HepG2 (cell line): ENCODE results near the gene LARP4. TPM values are rescaled to one million over a fixed set of nuclear protein-coding genes. Genes with fewer than 3 reads are reported as not detected.

Source experiments
- ARNTL ChIP-seq: sonication (generic); formaldehyde crosslinking; IDR thresholded peaks from 2 replicates; pipeline ENCODE4 v1.4.0; 2020; ENCODE audit warnings: mild to moderate bottlenecking, missing genetic modification reagents
- ATAD3A ChIP-seq: sonication (generic); formaldehyde crosslinking; IDR thresholded peaks from 2 replicates; pipeline ENCODE4 v1.4.0; 2020; ENCODE audit warnings: missing genetic modification reagents
- ATF7 ChIP-seq, 2 experiments: fragments of 450-650 bp in 1 of 2; sonication (generic) in 1 of 2; formaldehyde crosslinking in 1 of 2; IDR thresholded peaks; 2 replicates each; pipeline versions ENCODE4 v1.4.0 to v1.6.1; 2016 to 2020; ENCODE audit warnings: antibody characterized with exemption in 1 of 2, mild to moderate bottlenecking in 1 of 2, missing genetic modification reagents in 1 of 2
- BCL6 ChIP-seq: IDR thresholded peaks from 2 replicates; pipeline ENCODE4 v1.6.1; 2016; ENCODE audit warnings: missing genetic modification reagents, missing compliant biosample characterization
- CREB1 ChIP-seq, 2 experiments: fragments of 450-650 bp in 1 of 2; IDR thresholded peaks; 2 replicates each; pipeline ENCODE4 v1.6.1; 2016 to 2017; ENCODE audit warnings: control low read depth in 1 of 2, mild to moderate bottlenecking in 1 of 2, missing compliant biosample characterization in 1 of 2, missing genetic modification characterization in 1 of 2
- ETV5 ChIP-seq: IDR thresholded peaks from 2 replicates; pipeline ENCODE4 v1.6.1; 2018; ENCODE audit warnings: missing biosample characterization, missing genetic modification reagents, inconsistent platforms, borderline replicate concordance
- FOXK1 ChIP-seq: sonication (generic); formaldehyde crosslinking; IDR thresholded peaks from 2 replicates; pipeline ENCODE4 v1.4.0; 2020; ENCODE audit warnings: low read depth, missing genetic modification reagents, borderline replicate concordance
- GATA4 ChIP-seq: sonication (generic); IDR thresholded peaks from 2 replicates; pipeline ENCODE4 v1.6.1; 2016; ENCODE audit warnings: antibody characterized with exemption, low read depth, borderline replicate concordance
- GATAD2A ChIP-seq: IDR thresholded peaks from 2 replicates; pipeline ENCODE4 v1.6.1; 2016
- GMEB1 ChIP-seq: sonication (generic); formaldehyde crosslinking; IDR thresholded peaks from 2 replicates; pipeline ENCODE4 v1.5.1; 2020; ENCODE audit warnings: missing genetic modification reagents, mild to moderate bottlenecking, borderline replicate concordance
- IKZF5 ChIP-seq: IDR thresholded peaks from 2 replicates; pipeline ENCODE4 v1.6.1; 2018; ENCODE audit warnings: missing genetic modification reagents, mild to moderate bottlenecking, missing compliant biosample characterization
- KLF6 ChIP-seq: IDR thresholded peaks from 2 replicates; pipeline ENCODE4 v1.8.0; 2016; ENCODE audit warnings: missing biosample characterization, missing genetic modification reagents
- MEF2D ChIP-seq: sonication (generic); formaldehyde crosslinking; IDR thresholded peaks from 2 replicates; pipeline ENCODE4 v1.5.1; 2020; ENCODE audit warnings: mild to moderate bottlenecking, missing genetic modification reagents
- MXI1 ChIP-seq: IDR thresholded peaks from 3 replicates; pipeline ENCODE4 v1.6.1; 2012; ENCODE audit warnings: low read depth, low read length, inconsistent platforms, borderline replicate concordance
- NONO ChIP-seq, 2 experiments: fragments of 450-650 bp in 1 of 2; sonication (generic) in 1 of 2; formaldehyde crosslinking in 1 of 2; IDR thresholded peaks in 1 of 2; conservative IDR thresholded peaks in 1 of 2; 2 replicates each; pipeline versions ENCODE4 v1.6.1 to v1.8.0; 2017 to 2022; ENCODE audit warnings: mild to moderate bottlenecking in 1 of 2, missing genetic modification reagents in 1 of 2, moderate library complexity in 1 of 2
- SOX13 ChIP-seq, 3 experiments: fragments of 450-650 bp in 1 of 3; sonication (generic) in 1 of 3; formaldehyde crosslinking in 1 of 3; IDR thresholded peaks in 2 of 3; conservative IDR thresholded peaks in 1 of 3; 2 replicates each; pipeline versions ENCODE4 v1.5.0 to v1.6.1; 2016 to 2020; ENCODE audit warnings: antibody characterized with exemption in 1 of 3, mild to moderate bottlenecking in 1 of 3, missing compliant biosample characterization in 1 of 3, missing genetic modification reagents in 1 of 3, moderate library complexity in 1 of 3
- THAP11 ChIP-seq: IDR thresholded peaks from 2 replicates; pipeline ENCODE4 v1.6.1; 2016; ENCODE audit warnings: missing biosample characterization, missing genetic modification reagents
- ZBTB7B ChIP-seq: sonication (generic); formaldehyde crosslinking; IDR thresholded peaks from 2 replicates; pipeline ENCODE4 v1.4.0; 2020; ENCODE audit warnings: missing genetic modification reagents
- ZNF20 ChIP-seq: sonication (generic); formaldehyde crosslinking; IDR thresholded peaks from 2 replicates; pipeline ENCODE4 v1.4.0; 2020; ENCODE audit warnings: mild to moderate bottlenecking, moderate library complexity, missing genetic modification reagents
- ZNF367 ChIP-seq: sonication (generic); formaldehyde crosslinking; IDR thresholded peaks from 2 replicates; pipeline ENCODE4 v1.4.0; 2020; ENCODE audit warnings: missing genetic modification reagents, borderline replicate concordance
- ZNF431 ChIP-seq: sonication (generic); formaldehyde crosslinking; IDR thresholded peaks from 2 replicates; pipeline ENCODE4 v1.9.0; 2022; ENCODE audit warnings: missing genetic modification reagents, low read depth, mild to moderate bottlenecking, borderline replicate concordance
- ZNF432 ChIP-seq: sonication (generic); formaldehyde crosslinking; IDR thresholded peaks from 2 replicates; pipeline ENCODE4 v1.5.0; 2020; ENCODE audit warnings: missing genetic modification reagents, mild to moderate bottlenecking, borderline replicate concordance
- ZNF7 ChIP-seq: IDR thresholded peaks from 2 replicates; pipeline ENCODE4 v1.6.1; 2016; ENCODE audit warnings: missing biosample characterization, missing genetic modification reagents
- ZSCAN20 ChIP-seq: sonication (generic); formaldehyde crosslinking; IDR thresholded peaks from 2 replicates; pipeline ENCODE4 v1.4.0; 2020; ENCODE audit warnings: missing genetic modification reagents, mild to moderate bottlenecking, borderline replicate concordance
- polyA plus RNA-seq, 8 experiments: library from polyadenylated mRNA; depleted of rRNA in 3 of 8; stranded (reverse) in 7 of 8; unstranded in 1 of 8; fragments of >200 nt; fragmentation: Illumina TruSeq in 4 of 8; extraction: Trizol in 4 of 8; gene quantifications; 2 replicates each; pipeline versions ENCODE4 v1.2.1 to v1.2.3, GENCODE V29; 2011 to 2016; ENCODE audit warnings: low read depth in 4 of 8, missing spikeins in 1 of 8, mixed read lengths in 1 of 8; ENCODE audit not compliant: insufficient read depth in 1 of 8
- total RNA-seq, 5 experiments: library from RNA; depleted of rRNA; stranded (reverse); fragments of >200 nt; fragmentation: Illumina TruSeq; extraction: Trizol; gene quantifications; 2 replicates each; pipeline ENCODE4 v1.2.3, GENCODE V29; 2016; ENCODE audit warnings: low read depth in 1 of 5

LARP4 gene
- total and polyA plus RNA-seq, 2 of the 13 experiments (the other 11 are each of a cell fraction or from before 2014, with no cell fraction given) = 16.4 to 42.7 TPM

GRCh38 chr12:50508970-50509663 is 108.4 kb downstream of the LARP4 start (continued):
- no peak for TF ChIP-seq NONO (IDR thresholded peaks at IDR 0.05)
- peak; percentile 39; the same call in 1 of the 2 replicates for TF ChIP-seq NONO (CRISPR knock-in tag; conservative IDR thresholded peaks at IDR 0.05)
- TF ChIP-seq FOXK1 (CRISPR knock-in tag) = peak; percentile 54; the same call in 1 of the 2 replicates
- peak; percentile 15; the same call in 1 of the 2 replicates for TF ChIP-seq GMEB1 (CRISPR knock-in tag)
- TF ChIP-seq ETV5 (CRISPR knock-in tag) = peak; percentile 89
- no peak for TF ChIP-seq ZNF367 (CRISPR knock-in tag)
- no peak for TF ChIP-seq ATAD3A
- no peak for TF ChIP-seq ZSCAN20
- no peak for TF ChIP-seq THAP11 (CRISPR knock-in tag)
- TF ChIP-seq MEF2D (CRISPR knock-in tag) = peak; percentile 35; the same call in 1 of the 2 replicates
- peak; percentile 86 for TF ChIP-seq GATAD2A (CRISPR knock-in tag)
- TF ChIP-seq SOX13 (IDR thresholded peaks at IDR 0.05) = no peak
- peak in 1 of 2 experiments; percentile 82; a peak in 2 of 4 replicates for TF ChIP-seq SOX13 (CRISPR knock-in tag; conservative IDR thresholded peaks at IDR 0.05 in 1 of 2, IDR thresholded peaks at IDR 0.05 in 1 of 2)
- TF ChIP-seq CREB1 (IDR thresholded peaks at IDR 0.05) = no peak
- TF ChIP-seq CREB1 (CRISPR knock-in tag; IDR thresholded peaks at IDR 0.05) = peak; percentile 41; the same call in 1 of the 2 replicates
- TF ChIP-seq BCL6 (CRISPR knock-in tag) = peak; percentile 77
- no peak for TF ChIP-seq ZNF431 (CRISPR knock-in tag)
- TF ChIP-seq MXI1 = peak; percentile 7; the same call in 1 of the 3 replicates
- TF ChIP-seq ATF7 (IDR thresholded peaks at IDR 0.05) = no peak
- no peak for TF ChIP-seq ATF7 (CRISPR knock-in tag; IDR thresholded peaks at IDR 0.05)
- TF ChIP-seq IKZF5 = peak; percentile 52; the same call in 1 of the 2 replicates
- TF ChIP-seq KLF6 (CRISPR knock-in tag) = peak; percentile 56; the same call in 1 of the 2 replicates
- TF ChIP-seq ZNF7 (CRISPR knock-in tag) = no peak
- TF ChIP-seq ZNF432 (CRISPR knock-in tag) = no peak
- TF ChIP-seq ZNF20 = no peak
- 0 out of 2 replicates have a peak, but pooled peaks have one; percentile 17 for TF ChIP-seq ARNTL
- no peak for TF ChIP-seq GATA4
- 0 out of 2 replicates have a peak, but pooled peaks have one; percentile 50 for TF ChIP-seq ZBTB7B (CRISPR knock-in tag)
